ENCODE data around the gene ARHGAP15.
A peak's percentile ranks its signal among the peaks of the same experiment; 100 is the strongest.

ARHGAP15 gene

DNA sequence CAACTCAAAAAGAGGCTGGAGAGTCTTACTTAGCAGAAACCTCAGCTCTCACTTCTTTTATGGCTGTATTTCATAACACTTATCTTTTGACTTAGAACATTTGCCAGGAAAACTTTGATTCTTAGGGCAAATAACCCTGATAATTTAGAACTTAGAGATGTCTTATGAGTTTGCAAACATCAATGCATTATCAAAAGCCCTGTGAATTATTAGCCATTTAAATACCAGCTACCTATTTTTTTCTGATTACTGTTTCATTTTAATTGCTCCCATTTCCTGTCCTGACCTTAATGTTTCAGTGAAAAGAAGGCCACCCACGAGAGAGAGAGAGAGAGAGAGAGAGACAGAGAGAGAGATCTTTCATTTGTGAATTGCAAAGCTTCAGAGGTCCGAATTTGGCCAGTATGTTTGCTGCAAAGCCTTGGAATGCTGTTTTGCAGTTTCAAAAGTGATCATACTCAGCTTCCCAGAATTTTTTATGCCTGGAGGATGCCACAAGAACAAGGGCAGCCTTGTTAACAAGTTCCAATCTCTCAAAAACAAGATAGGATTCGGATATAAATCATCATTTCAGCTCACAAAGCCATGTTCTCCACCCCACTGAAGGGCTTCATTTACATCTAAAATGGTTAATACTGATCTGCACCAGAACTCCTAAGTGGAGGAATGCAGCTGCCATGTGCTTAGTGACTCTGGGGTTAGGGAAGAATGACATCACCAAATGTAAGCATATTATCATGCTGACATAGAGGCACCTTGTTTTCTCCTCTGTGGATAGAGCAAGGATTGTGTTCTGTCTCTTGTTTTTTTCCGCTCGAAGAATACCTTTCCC, 478.2 kb downstream of the ARHGAP15 start:
- peak; percentile 11 for DNase-seq (ENCODE audit: low read depth)
- H3K4me3 ChIP-seq (ENCODE audit: low read depth, low read length) = no peak overlapping the region
- TF ChIP-seq, protein P1, sequence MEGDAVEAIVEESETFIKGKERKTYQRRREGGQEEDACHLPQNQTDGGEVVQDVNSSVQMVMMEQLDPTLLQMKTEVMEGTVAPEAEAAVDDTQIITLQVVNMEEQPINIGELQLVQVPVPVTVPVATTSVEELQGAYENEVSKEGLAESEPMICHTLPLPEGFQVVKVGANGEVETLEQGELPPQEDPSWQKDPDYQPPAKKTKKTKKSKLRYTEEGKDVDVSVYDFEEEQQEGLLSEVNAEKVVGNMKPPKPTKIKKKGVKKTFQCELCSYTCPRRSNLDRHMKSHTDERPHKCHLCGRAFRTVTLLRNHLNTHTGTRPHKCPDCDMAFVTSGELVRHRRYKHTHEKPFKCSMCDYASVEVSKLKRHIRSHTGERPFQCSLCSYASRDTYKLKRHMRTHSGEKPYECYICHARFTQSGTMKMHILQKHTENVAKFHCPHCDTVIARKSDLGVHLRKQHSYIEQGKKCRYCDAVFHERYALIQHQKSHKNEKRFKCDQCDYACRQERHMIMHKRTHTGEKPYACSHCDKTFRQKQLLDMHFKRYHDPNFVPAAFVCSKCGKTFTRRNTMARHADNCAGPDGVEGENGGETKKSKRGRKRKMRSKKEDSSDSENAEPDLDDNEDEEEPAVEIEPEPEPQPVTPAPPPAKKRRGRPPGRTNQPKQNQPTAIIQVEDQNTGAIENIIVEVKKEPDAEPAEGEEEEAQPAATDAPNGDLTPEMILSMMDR (conservative IDR thresholded peaks at IDR 0.05; ENCODE audit: low read depth, low read length) = no peak

DNA sequence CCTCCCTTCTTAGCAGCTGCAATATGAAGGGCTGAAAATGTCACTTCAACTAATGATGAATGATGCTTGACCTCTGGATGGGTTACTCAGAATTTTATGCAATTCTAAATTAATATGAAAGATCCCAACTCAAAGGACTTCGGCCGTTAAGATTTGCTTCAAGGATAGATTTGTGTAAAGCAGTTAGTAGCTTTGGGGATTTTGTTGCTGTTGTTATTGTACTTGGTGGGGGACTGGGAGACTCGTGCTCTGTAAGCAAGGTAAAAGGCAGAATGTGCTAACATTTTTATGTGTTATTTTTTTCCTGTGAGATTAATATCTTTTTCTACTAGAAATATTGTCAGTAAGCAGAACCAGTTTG, 478.8 kb downstream of the ARHGAP15 start:
- no peak for DNase-seq (ENCODE audit: low read depth)
- TF ChIP-seq, protein P1 (conservative IDR thresholded peaks at IDR 0.05; ENCODE audit: low read depth, low read length) = no peak
- no peak overlapping the region for H3K4me3 ChIP-seq (ENCODE audit: low read depth, low read length)

GRCh38 chr2:143608758-143609157, 479.5 kb downstream of the ARHGAP15 start:
- TF ChIP-seq, protein P1 (conservative IDR thresholded peaks at IDR 0.05; ENCODE audit: low read depth, low read length) = no peak
- no peak overlapping the region for H3K4me3 ChIP-seq (ENCODE audit: low read depth, low read length)
- no peak for DNase-seq (ENCODE audit: low read depth)

GRCh38 chr2:143611336-143611735, 482.1 kb downstream of the ARHGAP15 start:
- no peak overlapping the region for H3K4me3 ChIP-seq (ENCODE audit: low read depth, low read length)
- TF ChIP-seq, protein P1 (conservative IDR thresholded peaks at IDR 0.05; ENCODE audit: low read depth, low read length) = no peak
- DNase-seq (ENCODE audit: low read depth) = no peak

GRCh38 chr2:143615562-143615961, 486.3 kb downstream of the ARHGAP15 start:
- H3K4me3 ChIP-seq (ENCODE audit: low read depth, low read length) = no peak overlapping the region
- DNase-seq (ENCODE audit: low read depth) = no peak
- TF ChIP-seq, protein P1 (conservative IDR thresholded peaks at IDR 0.05; ENCODE audit: low read depth, low read length) = no peak

DNA sequence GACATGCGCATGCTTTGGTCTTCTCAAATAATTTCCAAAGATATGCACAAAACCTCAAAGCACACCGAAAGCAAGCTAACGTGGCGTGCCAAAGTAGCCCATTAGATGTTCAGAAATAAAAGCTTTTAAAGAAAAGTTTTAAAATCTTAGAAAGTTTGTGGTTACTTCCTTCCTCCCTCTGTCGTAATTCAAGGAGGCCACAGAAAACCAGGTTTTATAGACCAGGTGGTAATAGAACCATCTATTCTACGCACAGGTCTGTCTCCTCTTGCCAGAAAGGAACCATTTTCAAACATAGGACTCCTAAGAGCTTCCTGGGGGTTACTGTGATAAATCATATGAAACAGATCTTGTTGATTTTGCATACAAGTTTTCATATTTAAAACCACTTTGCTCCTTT, 487.2 kb downstream of the ARHGAP15 start:
- no peak for DNase-seq (ENCODE audit: low read depth)
- TF ChIP-seq, protein P1 (conservative IDR thresholded peaks at IDR 0.05; ENCODE audit: low read depth, low read length) = no peak
- H3K4me3 ChIP-seq (ENCODE audit: low read depth, low read length) = no peak overlapping the region

All from choroid plexus epithelial cell (primary cell).